DND-41 (cell line): ENCODE results near the gene SUSD5.

Experiments used
- ATAC-seq: fragments of 200-7000 bp; cut with Tn5 transposase; 3 replicates; pipeline ENCODE4 v1.9.1; 2021; ENCODE audit warnings: low read depth; ENCODE audit not compliant: insufficient read depth
- DNase-seq: peaks from one replicate; pipeline ENCODE4 v3.0.0-alpha.2; 2020
- H2AFZ ChIP-seq: 2 replicates; pipeline ENCODE4 v1.6.0; 2012; ENCODE audit warnings: low read depth, low read length
- H3K27ac ChIP-seq: 2 replicates; pipeline ENCODE4 v1.5.1; 2012; ENCODE audit warnings: low read length, inconsistent platforms
- H3K27me3 ChIP-seq: fragments of 200-600 bp; sonication (generic); 2 replicates; pipeline ENCODE4 v1.6.0; 2012; ENCODE audit warnings: low read length, mild to moderate bottlenecking, inconsistent platforms; ENCODE audit not compliant: insufficient read depth, poor library complexity
- H3K36me3 ChIP-seq: 2 replicates; pipeline ENCODE4 v1.5.1; 2012; ENCODE audit warnings: low read length, inconsistent platforms; ENCODE audit not compliant: insufficient read depth
- H3K4me1 ChIP-seq: 2 replicates; pipeline ENCODE4 v1.5.1; 2012; ENCODE audit warnings: mild to moderate bottlenecking, low read length; ENCODE audit not compliant: insufficient read depth
- H3K4me2 ChIP-seq: 2 replicates; pipeline ENCODE4 v1.6.0; 2012; ENCODE audit warnings: mild to moderate bottlenecking, moderate library complexity, low read length, inconsistent platforms; ENCODE audit not compliant: insufficient read depth
- H3K4me3 ChIP-seq, 2 experiments: fragments of 200-600 bp in 1 of 2; shearing (Covaris generic) in 1 of 2; 2 replicates each; pipeline ENCODE4 v1.5.1; 2012 to 2016; ENCODE audit warnings: inconsistent platforms in 2 of 2, low read length in 2 of 2, mild to moderate bottlenecking in 2 of 2, low read depth in 1 of 2, moderate library complexity in 1 of 2
- H3K79me2 ChIP-seq: 2 replicates; pipeline ENCODE4 v1.6.0; 2012; ENCODE audit warnings: low read length, inconsistent platforms; ENCODE audit not compliant: insufficient read depth
- H3K9ac ChIP-seq: 2 replicates; pipeline ENCODE4 v1.6.0; 2012; ENCODE audit warnings: low read depth, mild to moderate bottlenecking, inconsistent platforms, low read length, moderate library complexity
- H3K9me3 ChIP-seq: 2 replicates; pipeline ENCODE4 v1.5.1; 2012; ENCODE audit warnings: low read length, moderate library complexity, mild to moderate bottlenecking, inconsistent platforms; ENCODE audit not compliant: insufficient read depth, severe bottlenecking
- H4K20me1 ChIP-seq: 2 replicates; pipeline ENCODE4 v1.6.0; 2012; ENCODE audit warnings: low read length; ENCODE audit not compliant: insufficient read depth
- EZH2 ChIP-seq: IDR thresholded peaks from 3 replicates; pipeline ENCODE4 v1.6.1; 2012; ENCODE audit warnings: borderline replicate concordance, low read depth, mild to moderate bottlenecking, moderate library complexity, low read length, inconsistent platforms; ENCODE audit not compliant: severe bottlenecking
- TF ChIP-seq, protein P1 (sequence below): IDR thresholded peaks from 2 replicates; pipeline ENCODE4 v1.5.1; 2012; ENCODE audit warnings: borderline replicate concordance, low read length, moderate library complexity, mild to moderate bottlenecking; ENCODE audit not compliant: poor library complexity, severe bottlenecking; ENCODE audit errors: extremely low read depth

Gene SUSD5

DNA sequence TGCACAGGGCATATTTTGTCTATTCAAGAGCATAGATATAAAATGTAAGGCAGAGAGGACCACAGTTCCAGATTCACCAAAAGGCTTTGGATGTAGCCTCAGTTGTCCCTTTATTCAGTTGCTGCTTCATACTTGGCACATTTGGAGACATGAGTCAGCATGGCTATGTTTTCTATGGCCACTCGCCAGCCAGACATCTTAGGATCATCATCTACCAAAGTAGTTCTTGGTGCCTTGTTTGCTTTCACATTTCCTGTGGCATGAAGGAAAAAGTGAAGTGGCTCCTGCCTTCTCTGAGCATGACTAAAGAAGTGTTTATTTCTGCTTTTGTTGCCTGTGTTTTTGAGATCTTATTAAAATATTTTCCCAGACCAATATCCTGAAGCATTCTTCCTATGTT, 7.2 kb downstream of the SUSD5 start:
- Histone ChIP-seq H2AFZ (no peak overlapping the region), H3K79me2 (no peaks in the 10 kb centered on the region), H3K4me2 (no peak overlapping the region), H4K20me1 (no peaks in the 10 kb centered on the region), H3K27me3 (peaks cover 2% of the 10 kb centered on the region), H3K36me3 (no peaks in the 10 kb centered on the region), H3K27ac (no peak overlapping the region), H3K9ac (no peak overlapping the region), H3K4me3 (no peak overlapping the region), H3K4me1 (no peaks in the 10 kb centered on the region), H3K9me3 (peaks cover 2% of the 10 kb centered on the region)
- ATAC-seq = no peak
- no peak for DNase-seq
- TF ChIP-seq, protein P1, sequence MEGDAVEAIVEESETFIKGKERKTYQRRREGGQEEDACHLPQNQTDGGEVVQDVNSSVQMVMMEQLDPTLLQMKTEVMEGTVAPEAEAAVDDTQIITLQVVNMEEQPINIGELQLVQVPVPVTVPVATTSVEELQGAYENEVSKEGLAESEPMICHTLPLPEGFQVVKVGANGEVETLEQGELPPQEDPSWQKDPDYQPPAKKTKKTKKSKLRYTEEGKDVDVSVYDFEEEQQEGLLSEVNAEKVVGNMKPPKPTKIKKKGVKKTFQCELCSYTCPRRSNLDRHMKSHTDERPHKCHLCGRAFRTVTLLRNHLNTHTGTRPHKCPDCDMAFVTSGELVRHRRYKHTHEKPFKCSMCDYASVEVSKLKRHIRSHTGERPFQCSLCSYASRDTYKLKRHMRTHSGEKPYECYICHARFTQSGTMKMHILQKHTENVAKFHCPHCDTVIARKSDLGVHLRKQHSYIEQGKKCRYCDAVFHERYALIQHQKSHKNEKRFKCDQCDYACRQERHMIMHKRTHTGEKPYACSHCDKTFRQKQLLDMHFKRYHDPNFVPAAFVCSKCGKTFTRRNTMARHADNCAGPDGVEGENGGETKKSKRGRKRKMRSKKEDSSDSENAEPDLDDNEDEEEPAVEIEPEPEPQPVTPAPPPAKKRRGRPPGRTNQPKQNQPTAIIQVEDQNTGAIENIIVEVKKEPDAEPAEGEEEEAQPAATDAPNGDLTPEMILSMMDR = no peak
- TF ChIP-seq EZH2 = no peak

DNA sequence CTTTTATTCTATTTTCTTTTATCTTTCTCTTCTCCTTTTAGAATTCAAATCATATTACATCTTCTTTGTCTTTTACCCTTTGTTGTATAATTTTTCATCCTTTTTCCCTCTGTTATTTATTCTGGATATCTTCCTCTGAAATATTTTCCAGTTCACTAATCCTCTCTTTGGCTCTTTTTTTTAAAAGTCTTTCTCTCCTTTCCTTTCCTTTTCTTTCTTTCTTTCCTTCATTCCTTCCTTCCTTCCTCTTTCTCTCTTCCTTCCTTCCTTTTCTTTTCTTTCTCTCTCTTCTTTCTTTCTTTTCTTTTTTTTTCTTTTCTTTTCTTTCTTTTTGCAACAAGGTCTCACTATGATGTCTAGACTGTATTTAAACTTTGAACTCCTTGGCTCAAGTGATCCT, 9.3 kb downstream of the SUSD5 start:
- DNase-seq = no peak
- Histone ChIP-seq H3K4me1 (no peaks in the 10 kb centered on the region), H3K4me2 (no peak overlapping the region), H3K36me3 (no peaks in the 10 kb centered on the region), H3K9ac (no peak overlapping the region), H3K27me3 (peaks cover 2% of the 10 kb centered on the region), H3K4me3 (no peak overlapping the region), H3K9me3 (peaks cover 2% of the 10 kb centered on the region), H2AFZ (no peak overlapping the region), H3K79me2 (no peaks in the 10 kb centered on the region), H4K20me1 (no peaks in the 10 kb centered on the region), H3K27ac (no peak overlapping the region)
- ATAC-seq = no peak
- no peak for TF ChIP-seq EZH2
- TF ChIP-seq, protein P1 = no peak

DNA sequence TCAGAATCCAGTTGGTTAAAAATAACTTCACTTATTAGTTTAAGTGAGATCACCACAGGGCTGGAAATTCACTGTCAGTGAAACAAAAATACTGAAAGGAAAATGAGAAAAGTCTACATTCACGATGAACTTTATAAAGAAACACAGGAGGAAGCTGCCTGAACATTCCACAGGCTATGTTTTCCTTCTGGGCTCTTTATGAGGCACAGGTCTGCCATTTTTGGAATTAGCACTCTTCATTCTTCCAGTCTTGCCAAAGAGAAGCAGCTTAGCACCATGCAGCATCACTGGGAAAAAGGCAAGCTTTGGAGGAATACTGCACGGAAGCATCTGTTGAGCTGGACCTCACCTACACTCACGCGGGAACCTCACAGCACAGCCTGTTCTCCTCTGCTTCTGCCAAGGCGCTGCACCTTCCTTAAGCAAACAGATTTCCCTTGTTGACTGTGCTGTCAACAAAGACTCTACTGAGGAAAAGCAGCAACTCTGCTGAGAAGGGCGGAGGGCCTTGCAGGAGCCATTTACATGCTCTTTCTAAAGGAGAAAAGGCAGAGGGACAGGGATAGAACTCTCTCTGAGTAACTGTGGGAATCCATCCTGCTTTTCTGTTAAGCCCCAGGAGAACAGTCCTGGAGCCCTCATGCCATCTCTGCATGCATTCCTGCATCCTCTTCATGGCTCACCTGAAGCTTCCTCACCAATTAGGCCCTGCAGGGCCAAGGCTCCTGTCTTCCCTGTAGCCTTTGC, 15.7 kb downstream of the SUSD5 start:
- TF ChIP-seq, protein P1 = no peak
- no peak for TF ChIP-seq EZH2
- H3K4me2 ChIP-seq = no peak overlapping the region
- H3K79me2 ChIP-seq = no peaks in the 10 kb centered on the region
- no peak overlapping the region for H2AFZ ChIP-seq
- no peaks in the 10 kb centered on the region for H3K9me3 ChIP-seq
- ATAC-seq (no peak), DNase-seq (no peak)
- no peaks in the 10 kb centered on the region for H3K27me3 ChIP-seq
- no peak overlapping the region for H3K4me3 ChIP-seq
- no peaks in the 10 kb centered on the region for H4K20me1 ChIP-seq
- no peak overlapping the region for H3K27ac ChIP-seq
- no peaks in the 10 kb centered on the region for H3K36me3 ChIP-seq
- no peaks in the 10 kb centered on the region for H3K4me1 ChIP-seq
- H3K9ac ChIP-seq = no peak overlapping the region

DNA sequence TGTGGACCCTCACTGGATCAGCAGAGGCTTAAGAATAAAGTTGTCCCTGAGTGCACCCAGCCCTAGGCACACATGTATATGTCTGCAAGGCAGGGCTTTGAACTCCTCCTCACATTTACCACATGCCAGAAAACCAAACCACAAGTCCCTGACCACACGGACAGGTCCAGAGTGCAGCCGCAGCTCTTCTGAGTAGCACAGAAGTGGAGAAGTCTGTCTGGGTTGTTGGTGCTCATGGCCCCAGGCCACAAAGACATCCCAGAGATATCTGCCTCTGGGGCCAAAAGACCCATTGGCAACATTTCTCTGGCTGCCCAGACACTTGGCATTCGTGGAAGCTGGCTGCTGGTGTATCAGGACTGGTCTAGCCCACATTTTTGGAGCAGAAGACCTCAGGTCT, 17.4 kb downstream of the SUSD5 start:
- H3K4me3 ChIP-seq = no peak overlapping the region
- H3K9ac ChIP-seq = no peak overlapping the region
- H3K36me3 ChIP-seq = no peaks in the 10 kb centered on the region
- H3K27me3 ChIP-seq = no peaks in the 10 kb centered on the region
- H3K27ac ChIP-seq = no peak overlapping the region
- no peaks in the 10 kb centered on the region for H4K20me1 ChIP-seq
- H3K9me3 ChIP-seq = no peaks in the 10 kb centered on the region
- TF ChIP-seq, protein P1 = no peak
- TF ChIP-seq EZH2 = no peak
- H3K79me2 ChIP-seq = no peaks in the 10 kb centered on the region
- no peak overlapping the region for H2AFZ ChIP-seq
- H3K4me2 ChIP-seq = no peak overlapping the region
- no peaks in the 10 kb centered on the region for H3K4me1 ChIP-seq
- ATAC-seq = no peak
- no peak for DNase-seq
